A549 (cell line): ENCODE results near the gene DSCAM. TPM values are rescaled to one million over a fixed set of nuclear protein-coding genes. Genes with fewer than 3 reads are reported as not detected.

Experiments
- ATAC-seq, 2 experiments: fragments of 200-7000 bp in 1 of 2; fragments of >200 bp in 1 of 2; cut with Nextera tagmentation in 1 of 2; cut with Tn5 transposase in 1 of 2; 3 replicates each; pipeline versions ENCODE4 v1.8.0 to v1.9.1; 2018 to 2020; ENCODE audit warnings: mild to moderate bottlenecking in 1 of 2, moderate library complexity in 1 of 2
- CTCF ChIA-PET: fragments of 300-600 bp; sonication (Branson Sonifier 250); formaldehyde crosslinking; extraction: SDS; loops from one replicate; lab custom pipeline; 2021; ENCODE audit warnings: antibody characterized with exemption, inconsistent platforms; lab: Yijun Ruan, JAX
- POLR2A ChIA-PET: fragments of 350-600 bp; formaldehyde crosslinking; extraction: SDS; loops from one replicate; lab custom pipeline; 2021; ENCODE audit warnings: antibody characterized with exemption, inconsistent platforms; lab: Yijun Ruan, JAX
- DNase-seq, 2 experiments: peaks; one replicate each; pipeline versions ENCODE4 v3.0.0 to v3.0.0-alpha.2; 2011 to 2016; ENCODE audit warnings: low read depth in 1 of 2, low spot score in 1 of 2
- FAIRE-seq: peaks from 2 replicates; lab custom pipeline; 2011; peaks lifted over from hg19 to GRCh38; lab: Jason Lieb, UNC
- H3K27ac ChIP-seq, 2 experiments: fragments of >200 bp; sonication (Bioruptor Twin); formaldehyde crosslinking; 3 replicates each; pipeline ENCODE4 v1.5.1; 2016 to 2017
- H3K4me1 ChIP-seq: fragments of >200 bp; sonication (Bioruptor Twin); formaldehyde crosslinking; 3 replicates; pipeline ENCODE4 v1.6.1; 2016
- H3K4me2 ChIP-seq: fragments of >200 bp; sonication (Bioruptor Twin); formaldehyde crosslinking; 3 replicates; pipeline ENCODE4 v1.6.1; 2016
- H3K4me3 ChIP-seq: fragments of >200 bp; sonication (Bioruptor Twin); formaldehyde crosslinking; 3 replicates; pipeline ENCODE4 v1.5.1; 2016
- H3K9me3 ChIP-seq: fragments of >200 bp; sonication (Bioruptor Twin); formaldehyde crosslinking; 3 replicates; pipeline ENCODE4 v1.6.1; 2016
- BHLHE40 ChIP-seq: IDR thresholded peaks from 2 replicates; pipeline ENCODE4 v1.6.1; 2012; ENCODE audit warnings: low read depth, low read length, inconsistent platforms
- CBX2 ChIP-seq: fragments of 200-600 bp; sonication (generic); IDR thresholded peaks from 2 replicates; pipeline ENCODE4 v1.6.1; 2016; ENCODE audit warnings: low read depth, mild to moderate bottlenecking, borderline replicate concordance
- CEBPB ChIP-seq, 2 experiments: fragments of >200 bp in 1 of 2; sonication (Bioruptor Twin) in 1 of 2; formaldehyde crosslinking in 1 of 2; IDR thresholded peaks; 2 replicates each; pipeline ENCODE4 v1.6.1; 2012 to 2016
- EHMT2 ChIP-seq: fragments of 200-600 bp; sonication (generic); IDR thresholded peaks from 2 replicates; pipeline ENCODE4 v1.6.1; 2016; ENCODE audit warnings: antibody characterized with exemption, low read depth, mild to moderate bottlenecking, moderate library complexity
- EP300 ChIP-seq, 2 experiments: fragments of >200 bp; sonication (Bioruptor Twin); formaldehyde crosslinking; IDR thresholded peaks; 2 replicates in 1 of 2; 3 replicates in 1 of 2; pipeline ENCODE4 v1.6.1; 2016 to 2017
- ESRRA ChIP-seq: fragments of 150-350 bp; IDR thresholded peaks from 2 replicates; pipeline ENCODE4 v1.6.1; 2014; ENCODE audit warnings: mild to moderate bottlenecking, low read length, borderline replicate concordance
- FOSB ChIP-seq: fragments of 250-450 bp; sonication (Bioruptor Pico); IDR thresholded peaks from 2 replicates; pipeline ENCODE4 v1.5.0; 2020; ENCODE audit warnings: mild to moderate bottlenecking, moderate library complexity
- GATA3 ChIP-seq: IDR thresholded peaks from 2 replicates; pipeline ENCODE4 v1.6.1; 2012; ENCODE audit warnings: borderline replicate concordance
- HEYL ChIP-seq: fragments of 250-450 bp; sonication (Bioruptor Pico); IDR thresholded peaks from 2 replicates; pipeline ENCODE4 v1.8.0; 2021; ENCODE audit warnings: mild to moderate bottlenecking, moderate library complexity
- JUN ChIP-seq, 2 experiments: fragments of >200 bp; sonication (Bioruptor Twin); formaldehyde crosslinking; IDR thresholded peaks; 2 replicates in 1 of 2; 3 replicates in 1 of 2; pipeline ENCODE4 v1.6.1; 2016 to 2017
- KDM1A ChIP-seq: fragments of 200-600 bp; sonication (generic); IDR thresholded peaks from 2 replicates; pipeline ENCODE4 v1.6.1; 2016; ENCODE audit warnings: low read depth, mild to moderate bottlenecking
- KDM5A ChIP-seq: fragments of 200-600 bp; sonication (generic); IDR thresholded peaks from 2 replicates; pipeline ENCODE4 v1.6.1; 2016; ENCODE audit warnings: antibody characterized with exemption, mild to moderate bottlenecking
- MAFK ChIP-seq: fragments of 450-650 bp; IDR thresholded peaks from 2 replicates; pipeline ENCODE4 v1.6.1; 2014; ENCODE audit not compliant: partially characterized antibody
- MYC ChIP-seq: IDR thresholded peaks from 2 replicates; pipeline ENCODE4 v1.6.1; 2012; ENCODE audit warnings: mild to moderate bottlenecking, inconsistent platforms, low read length, improper control_type of control experiment, borderline replicate concordance
- NR3C1 ChIP-seq: fragments of >200 bp; sonication (Bioruptor Twin); formaldehyde crosslinking; IDR thresholded peaks from 3 replicates; pipeline ENCODE4 v1.6.1; 2017
- POLR2A ChIP-seq: IDR thresholded peaks from 2 replicates; pipeline ENCODE4 v1.6.1; 2012; ENCODE audit warnings: mild to moderate bottlenecking, low read length
- POLR2AphosphoS2 ChIP-seq: conservative IDR thresholded peaks from 2 replicates; pipeline ENCODE4 v1.6.1; 2012; ENCODE audit warnings: low read length, improper control_type of control experiment, inconsistent platforms
- RNF2 ChIP-seq: fragments of 200-600 bp; sonication (generic); IDR thresholded peaks from 2 replicates; pipeline ENCODE4 v1.6.1; 2016; ENCODE audit warnings: low read depth, mild to moderate bottlenecking, antibody characterized with exemption, moderate library complexity, borderline replicate concordance
- TFCP2L1 ChIP-seq: fragments of 250-450 bp; sonication (Bioruptor Pico); IDR thresholded peaks from 2 replicates; pipeline ENCODE4 v1.5.0; 2021; ENCODE audit warnings: mild to moderate bottlenecking
- TP53 ChIP-seq: fragments of 250-450 bp; sonication (Bioruptor Pico); IDR thresholded peaks from 2 replicates; pipeline ENCODE4 v1.5.0; 2021; ENCODE audit warnings: mild to moderate bottlenecking, moderate library complexity
- ZFP36 ChIP-seq: fragments of 450-650 bp; IDR thresholded peaks from 2 replicates; pipeline ENCODE4 v1.6.1; 2014; ENCODE audit warnings: borderline replicate concordance; ENCODE audit not compliant: partially characterized antibody
- WGBS: methylation state at CpG from one replicate; pipeline ENCODE4 v1.1.6; 2017; ENCODE audit errors: missing lambda C conversion rate; 5-methylcytosine and 5-hydroxymethylcytosine counted together
- polyA plus RNA-seq, 4 experiments: library from polyadenylated mRNA; depleted of rRNA in 3 of 4; stranded (reverse); fragments of >200 nt; fragmentation: RNase III in 1 of 4; extraction: RNeasy Plus Mini Kit Qiagen cat#74134 plus additional on column Dnase treatment in 1 of 4; gene quantifications; 2 replicates in 3 of 4; 3 replicates in 1 of 4; pipeline ENCODE4 v1.2.3, GENCODE V29; 2011 to 2017
- TF ChIP-seq, protein P1 (sequence below): fragments of 450-650 bp; IDR thresholded peaks from 2 replicates; pipeline ENCODE4 v1.6.1; 2014; ENCODE audit warnings: antibody characterized with exemption
- TF ChIP-seq, protein P2 (sequence below): IDR thresholded peaks from 2 replicates; pipeline ENCODE4 v1.6.1; 2012
- TF ChIP-seq, protein P3 (sequence below): fragments of 200-600 bp; sonication (generic); IDR thresholded peaks from 2 replicates; pipeline ENCODE4 v1.6.1; 2016; ENCODE audit warnings: antibody characterized with exemption, mild to moderate bottlenecking, moderate library complexity
- TF ChIP-seq, protein P4 (sequence below): fragments of >200 bp; sonication (Bioruptor Twin); formaldehyde crosslinking; IDR thresholded peaks from 3 replicates; pipeline ENCODE4 v1.5.1; 2016
- TF ChIP-seq, protein P5 (sequence below): IDR thresholded peaks from 2 replicates; pipeline ENCODE4 v1.6.1; 2012; ENCODE audit warnings: low read depth, borderline replicate concordance
- TF ChIP-seq, protein P6 (sequence below): fragments of 150-350 bp; IDR thresholded peaks from 2 replicates; pipeline ENCODE4 v1.6.1; 2014; ENCODE audit warnings: low read depth, mild to moderate bottlenecking, low read length

The DSCAM gene
- polyA plus RNA-seq, 2 of the 4 experiments (the other 2 are of a cell fraction): not detected

DNA sequence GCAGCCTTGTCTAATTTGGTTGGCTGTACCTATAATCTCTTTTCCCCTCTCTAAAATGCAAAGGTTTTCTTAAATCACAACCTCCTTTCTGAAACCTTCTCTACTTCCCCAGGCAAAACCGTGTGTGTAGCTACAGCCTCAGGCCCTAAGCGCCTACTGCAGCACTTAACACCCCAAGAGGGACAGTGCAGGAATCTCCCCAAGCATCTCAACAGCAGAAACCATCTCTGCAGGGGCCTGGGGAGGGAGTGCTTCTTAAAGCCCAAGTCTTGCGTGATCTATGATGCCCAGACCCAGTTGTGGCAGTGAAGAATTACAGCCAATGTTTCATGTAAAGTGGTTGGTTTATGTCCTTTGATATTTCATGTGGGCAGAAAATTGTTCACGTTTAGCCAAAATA, 159.3 kb downstream of the DSCAM start:
- FAIRE-seq (no peak), DNase-seq (no peak)
- POLR2A ChIA-PET: no interaction called here
- no peaks in the 10 kb centered on the region for H3K9me3 ChIP-seq
- no peak for TF ChIP-seq TFCP2L1 (CRISPR knock-in tag)
- TF ChIP-seq, protein P1, sequence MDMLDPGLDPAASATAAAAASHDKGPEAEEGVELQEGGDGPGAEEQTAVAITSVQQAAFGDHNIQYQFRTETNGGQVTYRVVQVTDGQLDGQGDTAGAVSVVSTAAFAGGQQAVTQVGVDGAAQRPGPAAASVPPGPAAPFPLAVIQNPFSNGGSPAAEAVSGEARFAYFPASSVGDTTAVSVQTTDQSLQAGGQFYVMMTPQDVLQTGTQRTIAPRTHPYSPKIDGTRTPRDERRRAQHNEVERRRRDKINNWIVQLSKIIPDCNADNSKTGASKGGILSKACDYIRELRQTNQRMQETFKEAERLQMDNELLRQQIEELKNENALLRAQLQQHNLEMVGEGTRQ: no peak
- TF ChIP-seq CEBPB (IDR thresholded peaks at IDR 0.05): no peak
- no peak for TF ChIP-seq CBX2
- no peak for TF ChIP-seq ESRRA
- TF ChIP-seq, protein P2, sequence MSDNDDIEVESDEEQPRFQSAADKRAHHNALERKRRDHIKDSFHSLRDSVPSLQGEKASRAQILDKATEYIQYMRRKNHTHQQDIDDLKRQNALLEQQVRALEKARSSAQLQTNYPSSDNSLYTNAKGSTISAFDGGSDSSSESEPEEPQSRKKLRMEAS: no peak
- no peak for TF ChIP-seq KDM1A
- TF ChIP-seq EP300 (IDR thresholded peaks at IDR 0.05): no peak
- TF ChIP-seq RNF2: no peak
- TF ChIP-seq POLR2AphosphoS2: no peak
- TF ChIP-seq POLR2A: no peak
- TF ChIP-seq MYC: no peak
- no peak for TF ChIP-seq ZFP36
- no peak for TF ChIP-seq EHMT2
- TF ChIP-seq, protein P3, sequence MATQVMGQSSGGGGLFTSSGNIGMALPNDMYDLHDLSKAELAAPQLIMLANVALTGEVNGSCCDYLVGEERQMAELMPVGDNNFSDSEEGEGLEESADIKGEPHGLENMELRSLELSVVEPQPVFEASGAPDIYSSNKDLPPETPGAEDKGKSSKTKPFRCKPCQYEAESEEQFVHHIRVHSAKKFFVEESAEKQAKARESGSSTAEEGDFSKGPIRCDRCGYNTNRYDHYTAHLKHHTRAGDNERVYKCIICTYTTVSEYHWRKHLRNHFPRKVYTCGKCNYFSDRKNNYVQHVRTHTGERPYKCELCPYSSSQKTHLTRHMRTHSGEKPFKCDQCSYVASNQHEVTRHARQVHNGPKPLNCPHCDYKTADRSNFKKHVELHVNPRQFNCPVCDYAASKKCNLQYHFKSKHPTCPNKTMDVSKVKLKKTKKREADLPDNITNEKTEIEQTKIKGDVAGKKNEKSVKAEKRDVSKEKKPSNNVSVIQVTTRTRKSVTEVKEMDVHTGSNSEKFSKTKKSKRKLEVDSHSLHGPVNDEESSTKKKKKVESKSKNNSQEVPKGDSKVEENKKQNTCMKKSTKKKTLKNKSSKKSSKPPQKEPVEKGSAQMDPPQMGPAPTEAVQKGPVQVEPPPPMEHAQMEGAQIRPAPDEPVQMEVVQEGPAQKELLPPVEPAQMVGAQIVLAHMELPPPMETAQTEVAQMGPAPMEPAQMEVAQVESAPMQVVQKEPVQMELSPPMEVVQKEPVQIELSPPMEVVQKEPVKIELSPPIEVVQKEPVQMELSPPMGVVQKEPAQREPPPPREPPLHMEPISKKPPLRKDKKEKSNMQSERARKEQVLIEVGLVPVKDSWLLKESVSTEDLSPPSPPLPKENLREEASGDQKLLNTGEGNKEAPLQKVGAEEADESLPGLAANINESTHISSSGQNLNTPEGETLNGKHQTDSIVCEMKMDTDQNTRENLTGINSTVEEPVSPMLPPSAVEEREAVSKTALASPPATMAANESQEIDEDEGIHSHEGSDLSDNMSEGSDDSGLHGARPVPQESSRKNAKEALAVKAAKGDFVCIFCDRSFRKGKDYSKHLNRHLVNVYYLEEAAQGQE: no peak
- no peak for TF ChIP-seq HEYL
- TF ChIP-seq, protein P4, sequence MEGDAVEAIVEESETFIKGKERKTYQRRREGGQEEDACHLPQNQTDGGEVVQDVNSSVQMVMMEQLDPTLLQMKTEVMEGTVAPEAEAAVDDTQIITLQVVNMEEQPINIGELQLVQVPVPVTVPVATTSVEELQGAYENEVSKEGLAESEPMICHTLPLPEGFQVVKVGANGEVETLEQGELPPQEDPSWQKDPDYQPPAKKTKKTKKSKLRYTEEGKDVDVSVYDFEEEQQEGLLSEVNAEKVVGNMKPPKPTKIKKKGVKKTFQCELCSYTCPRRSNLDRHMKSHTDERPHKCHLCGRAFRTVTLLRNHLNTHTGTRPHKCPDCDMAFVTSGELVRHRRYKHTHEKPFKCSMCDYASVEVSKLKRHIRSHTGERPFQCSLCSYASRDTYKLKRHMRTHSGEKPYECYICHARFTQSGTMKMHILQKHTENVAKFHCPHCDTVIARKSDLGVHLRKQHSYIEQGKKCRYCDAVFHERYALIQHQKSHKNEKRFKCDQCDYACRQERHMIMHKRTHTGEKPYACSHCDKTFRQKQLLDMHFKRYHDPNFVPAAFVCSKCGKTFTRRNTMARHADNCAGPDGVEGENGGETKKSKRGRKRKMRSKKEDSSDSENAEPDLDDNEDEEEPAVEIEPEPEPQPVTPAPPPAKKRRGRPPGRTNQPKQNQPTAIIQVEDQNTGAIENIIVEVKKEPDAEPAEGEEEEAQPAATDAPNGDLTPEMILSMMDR: no peak
- TF ChIP-seq GATA3: no peak
- TF ChIP-seq BHLHE40: no peak
- no peak for TF ChIP-seq NR3C1
- TF ChIP-seq, all 56 proteins: peak for 0
- no peaks in the 10 kb centered on the region for H3K4me1 ChIP-seq
- no peak for ATAC-seq
- CTCF ChIA-PET: no interaction called here
- no peak overlapping the region for H3K4me3 ChIP-seq
- WGBS: 7% methylated on average over 4 of the region's 4 CpGs
- no peak overlapping the region for H3K27ac ChIP-seq
- no peak overlapping the region for H3K4me2 ChIP-seq

DNA sequence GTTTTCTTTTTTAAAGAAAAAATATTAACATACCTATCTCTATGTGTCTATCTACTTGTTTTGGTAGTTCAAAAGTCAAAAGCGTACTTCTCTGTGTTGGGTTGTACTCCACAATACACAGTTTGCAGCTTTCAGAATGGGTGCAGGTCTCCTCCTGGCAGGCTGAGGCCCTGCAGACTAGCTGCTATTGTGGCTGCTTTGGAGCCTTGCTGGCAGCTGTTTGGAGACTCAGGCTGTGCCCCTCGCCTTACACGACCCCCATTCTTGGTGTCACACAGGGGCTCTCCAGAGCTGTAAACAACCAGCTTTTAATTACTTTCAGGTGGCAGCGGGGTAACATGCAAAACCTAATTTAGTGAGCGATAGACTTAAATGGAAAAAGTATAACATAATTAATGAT, 160.4 kb downstream of the DSCAM start:
- DNase-seq: no peak
- WGBS: 54% methylated on average over 5 of the region's 5 CpGs
- ChIA-PET CTCF (interaction anchor here (0.5 kb wide), 1 partner anchor 339 kb away, joined by 4 read pairs; no protein-coding TSS in a partner anchor), POLR2A (no interaction called here)
- Histone ChIP-seq H3K27ac (no peak overlapping the region), H3K9me3 (no peaks in the 10 kb centered on the region), H3K4me3 (no peak overlapping the region), H3K4me1 (no peaks in the 10 kb centered on the region), H3K4me2 (no peak overlapping the region)
- no peak for ATAC-seq
- no peak for FAIRE-seq
- TF ChIP-seq KDM5A (no peak), MAFK (no peak), GATA3 (no peak), JUN (IDR thresholded peaks at IDR 0.05) (no peak), FOSB (no peak), KDM1A (no peak), TP53 (no peak), HEYL (no peak)
- TF ChIP-seq, protein P3: no peak
- TF ChIP-seq, protein P5, sequence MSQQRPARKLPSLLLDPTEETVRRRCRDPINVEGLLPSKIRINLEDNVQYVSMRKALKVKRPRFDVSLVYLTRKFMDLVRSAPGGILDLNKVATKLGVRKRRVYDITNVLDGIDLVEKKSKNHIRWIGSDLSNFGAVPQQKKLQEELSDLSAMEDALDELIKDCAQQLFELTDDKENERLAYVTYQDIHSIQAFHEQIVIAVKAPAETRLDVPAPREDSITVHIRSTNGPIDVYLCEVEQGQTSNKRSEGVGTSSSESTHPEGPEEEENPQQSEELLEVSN: no peak
- TF ChIP-seq, protein P6, sequence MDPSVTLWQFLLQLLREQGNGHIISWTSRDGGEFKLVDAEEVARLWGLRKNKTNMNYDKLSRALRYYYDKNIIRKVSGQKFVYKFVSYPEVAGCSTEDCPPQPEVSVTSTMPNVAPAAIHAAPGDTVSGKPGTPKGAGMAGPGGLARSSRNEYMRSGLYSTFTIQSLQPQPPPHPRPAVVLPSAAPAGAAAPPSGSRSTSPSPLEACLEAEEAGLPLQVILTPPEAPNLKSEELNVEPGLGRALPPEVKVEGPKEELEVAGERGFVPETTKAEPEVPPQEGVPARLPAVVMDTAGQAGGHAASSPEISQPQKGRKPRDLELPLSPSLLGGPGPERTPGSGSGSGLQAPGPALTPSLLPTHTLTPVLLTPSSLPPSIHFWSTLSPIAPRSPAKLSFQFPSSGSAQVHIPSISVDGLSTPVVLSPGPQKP: no peak
